ENCODE measurements around the gene DMD. TPM values are rescaled to one million over a fixed set of nuclear protein-coding genes. Genes with fewer than 3 reads are reported as not detected.

DMD gene
- total RNA-seq, 1 experiment from 2014 or later, result 25.3 TPM

DNA sequence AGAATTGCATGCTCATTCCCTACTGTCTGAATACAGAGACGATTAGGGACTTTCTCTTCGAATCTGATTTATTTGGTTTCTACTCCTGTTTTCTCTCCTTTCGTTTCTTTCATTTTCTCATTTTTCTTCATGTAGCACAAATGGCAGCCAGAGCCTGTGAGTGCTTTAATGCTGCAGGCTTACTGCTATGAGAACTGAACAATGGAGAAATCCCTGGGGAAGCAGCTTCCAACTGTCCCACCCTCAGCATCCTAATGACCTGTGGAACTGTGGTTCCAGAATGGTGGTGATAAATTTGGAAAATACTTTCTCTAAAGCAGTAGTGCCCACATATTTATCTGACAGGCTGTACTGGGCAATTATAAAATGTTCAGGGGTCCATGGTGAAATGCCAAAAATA lies 930.4 kb downstream of the DMD start:
- BruUV-seq (replicated peaks), result no TSS peak
- no peaks in the 10 kb centered on the region for H3K9me2 ChIP-seq (ENCODE audit: insufficient read depth)
- ChIA-PET POLR2A (ENCODE audit: unreplicated experiment) (no interaction called here), CTCF (no interaction called here)
- no peaks in the 10 kb centered on the region for H3K27me3 ChIP-seq (ENCODE audit: insufficient read depth, low read depth)
- no peaks in the 10 kb centered on the region for H3K36me3 ChIP-seq (ENCODE audit: low read depth)
- no peak overlapping the region for H3K27ac ChIP-seq
- no peaks in the 10 kb centered on the region for H3K9me3 ChIP-seq (ENCODE audit: insufficient read depth, low read depth)
- no peaks in the 10 kb centered on the region for H4K20me1 ChIP-seq (ENCODE audit: insufficient read depth)
- intact Hi-C loops (cut with micrococcal nuclease; ENCODE audit: unreplicated experiment), result no loop called here
- no peak for DNase-seq
- no peaks in the 10 kb centered on the region for H3K79me2 ChIP-seq (ENCODE audit: low read depth)
- H3K4me1 ChIP-seq (replicated peaks; ENCODE audit: insufficient read depth), result no peaks in the 10 kb centered on the region
- H2AFZ ChIP-seq, result no peak overlapping the region
- H3K4me2 ChIP-seq, result no peak overlapping the region
- TF ChIP-seq EZH2 (IDR thresholded peaks at IDR 0.05; ENCODE audit: low read depth), result no peak
- no peak for TF ChIP-seq CTCF (conservative IDR thresholded peaks at IDR 0.05)
- no peak overlapping the region for H3K4me3 ChIP-seq
- H3F3A ChIP-seq (ENCODE audit: insufficient read depth, low read depth), result no peaks in the 10 kb centered on the region

- Histone ChIP-seq H3K27me3 (ENCODE audit: insufficient read depth, low read depth) (no peaks in the 10 kb centered on the region), H3K4me1 (replicated peaks; ENCODE audit: insufficient read depth) (no peaks in the 10 kb centered on the region), H3K4me3 (no peak overlapping the region), H3K9me2 (ENCODE audit: insufficient read depth) (no peaks in the 10 kb centered on the region), H4K20me1 (ENCODE audit: insufficient read depth) (no peaks in the 10 kb centered on the region), H3K4me2 (no peak overlapping the region), H2AFZ (no peak overlapping the region), H3F3A (ENCODE audit: insufficient read depth, low read depth) (no peaks in the 10 kb centered on the region), H3K36me3 (ENCODE audit: low read depth) (no peaks in the 10 kb centered on the region), H3K79me2 (ENCODE audit: low read depth) (no peaks in the 10 kb centered on the region), H3K9me3 (ENCODE audit: insufficient read depth, low read depth) (no peaks in the 10 kb centered on the region), H3K27ac (no peak overlapping the region)
- CTCF ChIA-PET, result no interaction called here
- intact Hi-C loops (cut with micrococcal nuclease; ENCODE audit: unreplicated experiment), result no loop called here
- POLR2A ChIA-PET (ENCODE audit: unreplicated experiment), result no interaction called here
- TF ChIP-seq CTCF (conservative IDR thresholded peaks at IDR 0.05), result no peak
- TF ChIP-seq EZH2 (IDR thresholded peaks at IDR 0.05; ENCODE audit: low read depth), result no peak
- no TSS peak for BruUV-seq (replicated peaks)
- DNase-seq, result no peak
Measured at GRCh38 chrX:32280489-32280888, 930.9 kb downstream of the DMD start.

GRCh38 chrX:32276153-32276552 lies 935.2 kb downstream of the DMD start:
- Histone ChIP-seq H3K4me3 (no peak overlapping the region), H3K27me3 (ENCODE audit: insufficient read depth, low read depth) (no peaks in the 10 kb centered on the region), H3K9me2 (ENCODE audit: insufficient read depth) (no peaks in the 10 kb centered on the region), H3K4me2 (no peak overlapping the region), H3K36me3 (ENCODE audit: low read depth) (no peaks in the 10 kb centered on the region), H3K79me2 (ENCODE audit: low read depth) (no peaks in the 10 kb centered on the region), H3K27ac (no peak overlapping the region), H4K20me1 (ENCODE audit: insufficient read depth) (no peaks in the 10 kb centered on the region), H3F3A (ENCODE audit: insufficient read depth, low read depth) (no peaks in the 10 kb centered on the region), H2AFZ (no peak overlapping the region), H3K4me1 (replicated peaks; ENCODE audit: insufficient read depth) (no peaks in the 10 kb centered on the region), H3K9me3 (ENCODE audit: insufficient read depth, low read depth) (no peaks in the 10 kb centered on the region)
- intact Hi-C loops (cut with micrococcal nuclease; ENCODE audit: unreplicated experiment), result no loop called here
- ChIA-PET POLR2A (ENCODE audit: unreplicated experiment) (no interaction called here), CTCF (no interaction called here)
- TF ChIP-seq CTCF (conservative IDR thresholded peaks at IDR 0.05) (no peak), EZH2 (IDR thresholded peaks at IDR 0.05; ENCODE audit: low read depth) (no peak)
- no TSS peak for BruUV-seq (replicated peaks)
- DNase-seq, result no peak
